ENCODE results near the gene ANAPC4.

DNA sequence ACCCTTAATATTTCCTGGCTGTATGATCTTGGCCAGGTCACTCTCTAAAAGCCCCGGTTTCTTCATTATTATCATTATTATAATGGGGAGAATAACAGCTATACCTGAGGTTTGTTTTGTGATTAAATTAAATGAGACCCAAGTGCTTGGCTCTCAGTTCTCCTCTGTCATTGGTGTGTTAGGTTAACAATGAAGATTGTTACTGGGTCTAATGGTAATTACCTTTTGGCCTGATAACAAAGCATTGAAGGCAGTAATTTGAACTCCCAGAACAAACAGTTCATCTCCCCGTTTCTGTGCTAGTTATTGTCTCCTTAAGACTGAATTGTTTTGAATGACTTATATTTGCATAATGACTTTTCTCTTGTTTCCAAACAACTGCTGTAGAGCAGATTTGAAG lies 6.8 kb upstream of the ANAPC4 start:
- no peak for TF ChIP-seq TAF1 (IDR thresholded peaks at IDR 0.05; ENCODE audit: borderline replicate concordance, low read depth, low read length)
- no peak for TF ChIP-seq POLR2A (IDR thresholded peaks at IDR 0.05; ENCODE audit: low read depth, low read length)
